Activated gamma-delta T cell (primary cell): Measurements from ENCODE around the gene PPFIA2.

Source experiments
- DNase-seq: peaks from one replicate; lab custom pipeline; 2025; lab: John Stamatoyannopoulos, UW
- total RNA-seq, 2 donors: gene quantifications; one replicate each; lab custom pipeline; 2026; lab: John Stamatoyannopoulos, UW

PPFIA2 gene
- total RNA-seq = 0 to 0.05 reads per million in 2 donors

DNA sequence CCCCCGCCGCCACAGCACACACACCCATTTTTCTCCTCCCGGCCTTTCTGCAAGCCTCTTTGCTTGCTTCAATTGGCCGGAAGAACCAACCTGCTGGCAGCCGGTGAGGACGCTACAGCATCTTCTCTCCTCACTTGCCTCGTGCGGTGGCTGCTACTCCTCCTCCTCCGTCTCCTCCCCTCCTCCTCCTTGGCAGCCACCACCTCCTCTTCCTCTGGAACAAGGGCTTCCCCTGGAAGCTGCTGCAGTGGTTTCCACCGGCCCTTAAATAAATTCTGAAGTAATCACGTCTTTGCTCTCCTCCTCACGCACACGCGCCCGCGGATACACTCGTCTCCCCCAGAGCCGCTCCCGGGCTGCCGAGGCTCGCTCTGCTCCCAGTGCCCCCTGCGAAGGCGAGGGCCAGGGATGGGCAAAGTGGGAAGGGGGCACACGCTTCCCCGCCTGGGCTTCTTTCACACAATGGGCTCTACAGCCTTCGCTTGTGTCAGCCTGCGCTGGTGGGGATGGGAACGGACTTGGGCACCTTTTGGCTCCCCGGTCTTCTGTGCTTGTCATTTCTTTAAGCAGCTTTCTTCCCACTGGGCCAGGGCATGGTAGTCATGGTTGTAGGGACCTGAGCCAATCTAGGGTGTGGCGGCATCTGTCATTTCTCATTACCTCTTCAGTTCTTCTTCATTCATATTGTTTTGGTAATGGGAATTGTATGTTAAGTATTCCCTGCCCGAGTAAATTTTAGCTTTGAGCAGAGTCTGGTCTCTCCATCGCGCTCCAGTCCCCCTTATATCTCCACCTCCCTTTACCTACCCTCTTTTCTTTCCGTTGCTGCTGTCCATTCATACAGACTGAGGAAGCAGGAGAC, at the start of gene PPFIA2:
Gene PPFIA2 (minus strand): TSS at position 161 of the 862 bp plus-strand sequence.
- DNase-seq = no peak

DNA sequence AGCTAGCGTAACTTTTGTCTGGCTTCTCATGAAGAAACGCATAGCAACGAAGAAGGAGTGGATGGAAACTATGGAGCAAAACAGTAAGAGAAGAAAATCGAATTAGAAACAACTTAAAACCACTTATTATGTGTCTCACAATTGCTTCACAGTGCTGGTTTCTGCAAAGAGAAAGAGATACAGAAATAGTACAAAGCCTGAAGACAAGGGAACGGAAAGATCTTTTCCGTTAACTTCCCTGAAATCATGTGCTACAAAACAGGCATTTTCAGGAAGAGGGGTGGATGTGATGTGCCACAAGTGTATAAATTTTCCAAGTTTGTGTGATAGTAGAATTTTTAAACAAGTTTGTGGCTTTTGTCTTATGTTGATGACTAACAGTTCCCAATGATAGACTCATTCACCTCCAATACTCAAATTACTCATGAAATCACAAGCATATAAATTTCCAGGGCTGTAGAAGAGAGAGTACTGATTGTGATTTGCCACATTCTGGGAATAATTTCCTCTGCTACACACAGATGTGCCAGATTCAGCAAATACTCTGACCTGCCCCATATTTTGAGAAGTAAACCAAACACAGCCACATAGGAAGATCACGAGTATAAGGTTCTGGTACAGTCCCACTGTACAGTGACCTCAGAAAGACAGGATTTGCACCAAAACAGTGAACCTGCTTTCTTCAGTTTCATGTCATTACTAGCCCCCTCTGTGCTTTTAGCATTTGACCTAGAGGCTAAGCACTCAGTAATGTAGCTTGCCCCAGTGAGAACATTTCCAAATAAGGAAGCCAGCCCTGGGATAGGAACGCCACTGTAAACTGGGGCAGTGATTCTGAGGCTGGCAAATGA, 41.4 kb upstream of the PPFIA2 start:
- no peak for DNase-seq

DNA sequence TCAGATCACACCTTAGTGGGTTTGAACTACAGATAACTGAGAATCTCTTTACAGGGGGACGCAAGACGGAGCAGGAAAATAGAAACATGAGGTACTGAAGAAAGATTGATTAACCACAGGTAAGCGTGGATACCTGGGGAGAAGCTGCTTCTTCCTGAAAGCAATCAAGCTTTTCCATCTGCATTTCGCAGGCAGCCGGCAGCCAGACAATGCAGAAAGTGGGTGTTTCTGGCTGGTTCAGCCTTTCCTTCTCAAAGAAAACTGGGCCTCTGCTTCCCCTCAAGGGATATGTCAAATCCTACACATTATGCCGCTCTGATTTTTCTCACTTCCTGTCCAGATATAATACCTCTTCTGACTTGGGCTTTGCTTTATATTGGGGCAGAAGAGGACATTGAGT, 39.1 kb upstream of the PPFIA2 start:
- DNase-seq = no peak

DNA sequence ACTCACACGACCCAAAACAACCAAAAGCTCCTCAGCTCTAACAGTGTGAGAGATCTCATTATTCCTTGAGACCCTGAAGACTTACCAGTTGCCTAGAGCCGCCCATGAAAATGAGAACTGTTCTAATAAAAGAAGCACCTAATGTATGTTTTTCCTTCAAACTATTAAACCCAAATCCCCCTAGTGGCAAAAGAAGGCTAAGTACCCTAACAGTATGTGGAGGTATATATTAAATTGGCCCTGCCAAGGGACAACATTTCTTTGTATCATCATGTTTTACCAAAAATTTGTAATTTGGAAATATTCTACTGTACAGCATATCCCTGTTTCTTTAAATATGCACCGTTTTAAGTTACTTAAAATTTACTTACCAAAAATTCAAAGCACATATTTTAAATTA, 38.0 kb upstream of the PPFIA2 start:
- DNase-seq = no peak

DNA sequence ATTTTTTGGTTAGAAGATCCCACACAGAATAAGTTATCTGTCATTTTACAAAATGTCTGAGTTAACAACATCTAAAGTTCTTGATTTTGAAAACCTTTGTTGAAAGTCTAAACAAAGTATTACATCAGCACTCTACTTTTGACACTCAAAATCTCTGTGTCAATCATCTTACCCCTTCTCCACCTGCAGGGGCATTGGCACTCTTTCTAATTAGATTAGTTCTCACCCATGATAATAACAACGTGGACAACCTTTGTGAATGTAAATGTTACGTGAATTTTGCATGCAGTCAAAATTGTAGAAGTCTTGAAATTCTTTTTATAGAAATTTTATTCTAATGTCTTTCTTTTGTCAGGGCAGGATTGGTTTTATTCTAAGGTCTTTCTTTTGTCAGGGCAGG, 33.5 kb upstream of the PPFIA2 start:
- DNase-seq = no peak

DNA sequence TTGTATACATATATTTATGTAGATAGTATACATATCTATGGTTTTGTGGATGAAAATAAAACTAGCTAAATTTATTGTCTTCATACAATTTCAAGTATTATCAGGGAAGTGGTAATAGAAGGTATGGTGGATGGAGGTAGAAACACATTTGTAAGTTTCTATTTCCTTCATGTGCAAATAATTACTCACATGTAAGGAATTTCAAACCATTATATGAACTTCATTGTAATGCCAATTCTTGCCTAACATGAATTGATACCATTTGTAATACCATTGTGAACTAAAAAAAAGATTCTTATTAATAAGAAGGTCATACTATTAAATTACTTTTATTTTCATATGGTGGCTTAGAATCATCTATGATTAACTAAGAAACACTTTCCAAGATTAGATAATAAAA, 20.1 kb upstream of the PPFIA2 start:
- no peak for DNase-seq

DNA sequence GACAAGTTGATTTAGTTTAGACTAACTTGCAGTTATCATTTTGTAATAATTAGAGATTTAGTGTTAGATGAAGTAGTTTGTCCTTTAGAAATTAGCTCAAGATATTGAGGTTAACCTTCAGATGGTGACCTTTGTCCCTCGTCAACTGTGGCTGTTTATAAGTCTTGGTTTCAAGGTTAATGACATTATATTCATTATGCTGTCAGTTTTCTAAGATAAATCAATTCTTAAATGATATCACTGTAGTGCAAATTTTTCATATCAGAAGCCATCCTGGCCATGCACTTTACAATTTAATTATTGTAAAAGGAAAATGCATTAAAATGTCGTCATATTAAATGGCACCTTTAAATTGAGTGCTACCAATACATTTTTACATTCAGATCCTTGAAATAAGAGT, 19.6 kb upstream of the PPFIA2 start:
- no peak for DNase-seq

DNA sequence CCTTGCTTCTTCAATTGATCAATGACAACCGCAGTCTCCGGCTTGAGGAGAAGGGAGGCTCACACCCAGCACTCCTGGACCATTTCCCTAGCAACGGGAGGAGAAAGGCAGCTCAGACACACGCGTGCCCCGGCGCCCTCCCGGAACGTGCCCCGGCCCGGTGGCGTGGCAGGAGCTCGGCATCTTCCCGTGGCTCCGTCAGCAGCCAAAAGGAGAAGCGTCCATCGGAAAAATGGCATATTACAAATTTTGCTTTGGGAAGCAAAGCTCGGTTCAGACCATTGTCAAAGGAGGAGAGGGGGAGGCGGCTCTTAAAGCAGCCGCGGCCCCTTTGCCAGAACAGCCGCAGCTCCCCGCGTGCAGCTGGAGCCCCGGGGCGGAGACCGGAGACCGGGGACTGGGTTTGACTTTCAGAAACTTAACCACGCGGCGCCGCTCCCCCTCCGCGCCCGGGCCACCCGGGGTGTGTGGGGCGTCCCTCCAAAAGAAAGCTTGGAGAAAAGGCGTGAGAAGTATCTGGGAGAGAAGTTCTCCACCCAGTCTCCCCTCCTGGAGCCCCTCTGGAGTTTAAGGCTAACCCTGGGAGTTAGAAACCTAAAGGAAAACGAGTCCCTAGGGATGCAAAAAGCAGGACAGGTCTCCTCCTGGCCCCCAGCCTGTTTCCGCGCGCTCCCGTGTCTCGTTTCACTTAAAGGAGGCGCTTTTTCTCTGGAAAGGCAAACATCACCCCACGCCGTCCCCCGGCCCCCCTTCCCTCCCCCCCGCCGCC, 545 bp downstream of the PPFIA2 start:
- no peak for DNase-seq

DNA sequence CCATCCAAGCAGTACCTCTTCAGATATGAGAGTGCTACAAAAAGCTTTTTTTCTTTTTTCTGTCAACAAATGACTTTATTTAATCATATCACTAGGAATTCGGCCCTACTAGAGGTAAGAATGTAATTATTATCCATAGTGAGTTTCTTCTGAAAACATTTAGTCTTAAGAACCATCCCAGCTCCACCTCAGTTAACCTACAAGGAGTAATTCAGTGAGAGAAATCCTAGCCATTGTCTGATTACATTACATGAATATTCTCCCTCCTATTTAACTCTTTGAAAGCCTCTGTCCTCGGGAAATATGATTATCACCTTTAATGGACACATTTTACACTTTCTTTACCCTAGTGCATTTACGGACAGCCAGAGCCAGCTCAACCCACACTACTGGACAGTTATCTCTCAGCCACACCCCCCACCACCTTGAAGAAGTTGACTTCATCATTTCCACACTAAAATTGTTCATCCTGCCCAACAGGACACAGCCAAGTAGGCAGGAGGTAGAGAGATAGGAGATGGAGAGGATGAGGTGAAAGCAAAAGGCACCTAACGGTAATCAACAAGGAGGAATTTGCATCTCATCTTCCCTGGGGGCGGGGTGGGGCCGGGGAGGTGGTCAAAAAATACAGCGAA, 1.3 kb downstream of the PPFIA2 start:
- DNase-seq = no peak

DNA sequence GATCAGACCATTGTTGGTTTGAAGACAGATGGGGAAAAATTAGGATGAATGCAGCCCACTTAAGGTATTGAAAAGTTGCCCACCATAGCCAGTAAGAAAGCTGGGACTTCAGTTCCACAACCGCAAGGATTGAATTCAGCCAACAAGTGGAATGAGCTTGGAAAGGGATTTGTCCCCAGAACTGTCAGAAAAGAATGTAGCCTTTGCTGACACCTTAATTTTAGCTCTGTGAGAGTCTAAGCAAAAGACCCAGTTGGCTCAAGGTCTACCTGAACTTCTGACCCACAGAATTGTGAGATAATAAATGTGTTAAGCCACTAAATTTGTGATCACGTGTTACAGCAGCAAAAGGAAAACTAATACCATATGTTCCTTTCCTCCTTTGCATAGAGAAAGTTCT, 29.4 kb downstream of the PPFIA2 start:
- no peak for DNase-seq

DNA sequence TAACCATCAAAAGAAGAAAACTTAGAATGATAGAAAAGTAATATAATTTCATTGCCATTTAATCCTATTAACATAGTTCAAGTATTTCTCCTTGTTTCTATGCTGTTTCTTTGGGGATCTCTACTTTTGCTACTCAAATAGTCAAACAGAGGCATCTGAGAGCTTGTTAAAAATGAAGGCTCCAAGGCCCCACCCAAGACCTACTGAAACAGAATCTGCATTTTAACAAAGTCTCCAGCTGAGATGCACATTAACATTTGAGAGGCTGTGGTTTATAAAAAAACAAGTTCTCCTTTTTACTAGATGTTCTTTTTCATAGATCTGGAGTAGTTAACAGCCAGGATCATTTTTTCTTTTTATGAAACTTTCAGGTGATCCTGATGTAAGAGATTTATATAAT, 31.8 kb downstream of the PPFIA2 start:
- DNase-seq = no peak

DNA sequence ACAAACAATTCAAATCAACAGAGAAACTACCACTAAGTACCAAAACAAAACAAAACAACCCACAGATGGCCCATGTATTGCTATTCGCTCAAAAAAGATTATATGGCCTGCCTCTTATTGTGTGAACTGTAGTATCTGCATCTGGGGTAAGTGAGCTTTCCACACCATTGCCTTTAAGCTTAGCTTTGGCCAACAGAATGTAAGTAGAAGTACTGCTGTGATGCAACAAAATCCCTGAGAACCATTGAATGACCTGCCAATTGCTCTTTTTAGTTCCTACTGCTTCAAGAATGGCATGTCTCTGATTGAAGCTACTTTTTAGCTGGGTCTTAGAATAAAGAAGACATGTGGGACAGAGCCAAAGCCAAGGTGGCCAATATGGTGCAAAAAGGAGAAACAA, 32.5 kb downstream of the PPFIA2 start:
- DNase-seq = no peak

DNA sequence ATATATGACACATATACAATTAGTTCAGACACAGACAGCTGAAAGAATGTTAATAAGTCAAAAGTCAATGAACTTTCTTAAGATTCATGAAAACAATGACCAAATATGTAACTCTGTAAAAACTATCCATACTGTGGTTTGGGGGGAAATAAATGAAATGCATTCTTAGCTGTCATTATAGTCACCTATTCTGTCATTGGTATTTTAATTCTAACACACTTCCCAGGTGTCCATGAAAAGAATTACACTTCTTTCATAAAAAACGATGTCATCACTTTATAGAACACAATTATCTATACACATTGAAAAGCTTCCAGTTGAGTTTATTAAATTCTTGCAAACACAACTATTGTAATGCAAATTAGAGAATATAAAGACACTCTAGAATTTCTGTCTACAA, 35.8 kb downstream of the PPFIA2 start:
- DNase-seq = no peak

DNA sequence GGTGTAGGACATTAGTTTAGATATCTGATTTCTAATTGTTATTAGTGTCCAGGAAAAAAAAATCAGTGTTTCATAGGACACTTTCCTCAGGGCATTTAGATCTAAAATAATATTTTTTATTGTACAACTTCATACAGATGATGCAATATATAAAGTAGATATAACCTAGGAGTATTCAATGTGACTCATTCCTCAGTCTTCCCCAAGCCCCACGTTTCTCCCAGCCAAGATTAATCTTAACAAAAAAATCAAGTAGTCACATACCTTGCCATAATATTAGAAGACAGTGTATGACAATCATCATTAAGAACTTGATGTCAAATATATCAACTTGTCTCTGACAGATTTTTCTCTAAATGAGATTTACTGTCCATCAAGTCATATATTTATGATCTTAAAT, 37.1 kb downstream of the PPFIA2 start:
- DNase-seq = no peak

DNA sequence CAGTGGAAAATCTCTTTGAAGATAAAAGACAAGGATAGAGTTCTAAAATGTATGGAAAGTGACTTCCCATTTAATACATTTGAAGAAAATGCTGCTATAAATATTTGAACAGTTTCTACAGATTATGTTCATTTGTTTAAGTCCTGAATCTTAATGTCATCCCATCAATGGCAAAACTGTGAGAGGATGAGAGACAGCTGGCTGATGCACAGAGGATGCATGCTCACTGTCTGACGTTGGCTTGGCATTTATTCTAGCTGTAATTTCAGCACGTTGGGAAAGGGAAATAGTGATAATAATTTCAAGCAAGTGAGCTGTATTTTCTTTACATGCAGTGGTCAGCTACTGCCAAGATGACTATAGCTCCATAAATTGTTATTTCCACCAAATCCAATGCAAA, 40.5 kb downstream of the PPFIA2 start:
- no peak for DNase-seq

DNA sequence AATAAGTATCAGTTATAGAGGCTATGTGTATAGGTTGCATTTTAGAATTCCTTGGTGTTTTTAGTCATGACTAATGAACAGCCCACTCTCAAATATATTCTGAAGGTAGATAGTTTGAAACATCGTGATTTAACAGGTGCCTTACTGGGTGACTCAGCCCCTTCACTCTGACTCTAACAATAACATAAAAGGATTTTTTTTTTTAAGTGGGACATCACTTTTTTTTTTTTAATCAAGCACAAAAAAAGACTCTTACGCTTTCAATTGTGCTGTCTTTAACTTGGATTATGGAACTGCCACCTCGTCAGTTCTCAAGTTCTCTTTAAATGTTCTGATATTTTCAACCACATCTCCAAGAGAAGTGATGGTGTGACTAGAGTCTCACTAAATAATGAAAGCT, 46.6 kb downstream of the PPFIA2 start:
- no peak for DNase-seq

DNA sequence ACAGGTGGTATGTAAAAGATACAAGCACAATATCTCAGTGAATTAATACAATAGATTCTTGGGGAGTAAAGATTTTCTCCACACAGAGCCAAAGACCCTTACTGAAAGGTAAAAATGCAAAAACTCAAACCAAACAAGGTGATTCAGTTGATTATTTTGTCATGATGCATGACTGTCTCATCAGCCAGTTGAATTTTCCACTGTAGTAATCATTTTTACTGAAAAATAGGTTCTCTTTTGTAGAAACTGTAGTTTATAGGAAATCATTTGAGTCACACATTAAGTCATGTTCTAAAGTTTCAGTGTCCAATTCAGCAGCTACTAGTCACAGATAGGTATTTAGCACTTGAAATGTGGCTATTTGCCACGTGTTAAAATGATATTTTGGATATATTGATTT, 53.6 kb downstream of the PPFIA2 start:
- DNase-seq = no peak

DNA sequence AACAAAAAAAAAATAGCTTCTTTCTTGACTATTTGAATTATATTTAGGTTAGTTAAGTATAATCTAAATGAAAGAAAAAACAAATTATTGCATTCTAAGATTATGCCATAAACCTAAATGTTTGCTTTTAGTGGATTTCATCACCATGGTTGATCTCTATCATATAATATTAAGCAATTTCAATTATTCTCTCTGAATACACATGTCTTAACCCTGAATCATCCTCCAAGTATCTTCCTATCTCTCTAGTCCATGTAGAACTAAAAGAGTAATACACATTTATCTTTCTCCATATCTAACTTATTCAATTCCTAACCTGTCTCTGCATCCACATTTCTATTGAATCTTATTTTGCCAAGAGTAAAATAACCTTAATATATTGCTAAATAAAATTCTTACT, 59.6 kb downstream of the PPFIA2 start:
- no peak for DNase-seq

DNA sequence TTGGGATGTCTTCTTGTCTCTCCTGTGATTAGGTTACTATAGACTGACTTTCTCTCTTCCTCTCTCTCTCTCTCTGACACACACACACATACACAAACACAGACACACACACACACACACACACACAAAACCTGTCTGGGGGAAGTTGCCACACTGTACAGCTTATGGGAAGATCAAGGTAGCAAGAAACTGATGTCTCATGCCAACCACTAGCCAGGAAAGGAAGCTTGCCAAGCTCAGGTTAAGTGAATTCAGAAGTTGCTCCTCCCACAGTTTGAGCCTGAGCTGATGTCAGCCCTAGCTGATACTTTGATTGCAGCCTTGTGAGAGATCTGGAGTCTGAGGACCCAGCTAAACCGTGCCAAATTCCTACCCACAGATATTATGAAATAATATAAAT, 67.1 kb downstream of the PPFIA2 start:
- DNase-seq = no peak

DNA sequence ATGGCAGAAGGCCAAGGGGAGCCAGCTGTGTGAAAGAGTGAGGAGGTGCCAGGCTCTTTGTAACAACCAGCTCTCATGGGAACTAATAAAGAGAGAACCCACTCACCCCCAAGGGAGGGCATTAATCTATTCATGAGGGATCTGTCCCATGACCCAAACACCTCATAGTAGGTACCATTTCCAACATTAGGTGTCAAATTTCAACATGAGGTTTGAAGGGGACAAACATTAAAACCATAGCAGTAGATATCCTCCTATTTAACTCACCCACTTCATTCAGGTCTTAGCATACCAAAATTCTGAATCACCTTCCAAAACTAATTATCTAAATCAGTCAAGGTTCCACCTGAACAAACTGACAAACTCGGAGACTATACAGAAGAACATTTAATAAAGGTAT, 75.3 kb downstream of the PPFIA2 start:
- DNase-seq = no peak

DNA sequence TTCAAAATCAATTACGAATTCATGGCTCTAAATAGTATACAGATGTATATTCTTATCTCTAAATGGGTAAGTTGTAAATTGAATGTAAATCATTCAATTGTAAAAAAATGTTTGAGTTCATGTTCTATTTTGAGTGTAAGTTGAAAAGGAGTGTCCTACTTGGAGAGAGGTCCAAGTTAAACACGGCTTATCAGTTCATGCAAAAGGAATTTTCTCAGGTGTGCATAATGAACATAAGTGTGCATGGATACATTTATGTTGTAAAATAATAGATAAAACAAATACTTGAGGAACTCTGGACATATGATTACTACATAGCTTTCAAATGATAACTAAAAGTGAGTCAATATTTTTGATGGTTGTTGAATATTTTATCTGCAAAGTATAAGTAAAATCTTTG, 79.5 kb downstream of the PPFIA2 start:
- no peak for DNase-seq

DNA sequence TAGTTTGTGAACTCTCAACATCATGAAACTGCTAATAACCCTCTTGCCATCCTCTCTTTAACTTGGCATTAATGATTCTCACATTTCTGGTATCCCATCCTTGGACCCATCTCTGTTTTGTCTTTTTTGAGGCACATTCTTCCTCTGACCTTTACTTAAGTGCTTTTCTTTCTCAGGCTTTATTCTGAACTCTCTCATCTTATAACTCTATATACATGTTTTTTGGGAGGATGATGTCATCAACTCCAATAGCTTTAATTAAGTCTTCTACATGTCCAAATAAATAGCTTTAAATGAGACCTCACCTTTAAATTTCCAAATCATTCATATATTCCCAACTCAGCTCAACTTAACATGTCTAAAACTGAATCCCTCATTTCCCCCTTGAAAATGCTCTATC, 88.4 kb downstream of the PPFIA2 start:
- DNase-seq = no peak
